ENCODE measurements around the gene CLTB.

The CLTB gene

DNA sequence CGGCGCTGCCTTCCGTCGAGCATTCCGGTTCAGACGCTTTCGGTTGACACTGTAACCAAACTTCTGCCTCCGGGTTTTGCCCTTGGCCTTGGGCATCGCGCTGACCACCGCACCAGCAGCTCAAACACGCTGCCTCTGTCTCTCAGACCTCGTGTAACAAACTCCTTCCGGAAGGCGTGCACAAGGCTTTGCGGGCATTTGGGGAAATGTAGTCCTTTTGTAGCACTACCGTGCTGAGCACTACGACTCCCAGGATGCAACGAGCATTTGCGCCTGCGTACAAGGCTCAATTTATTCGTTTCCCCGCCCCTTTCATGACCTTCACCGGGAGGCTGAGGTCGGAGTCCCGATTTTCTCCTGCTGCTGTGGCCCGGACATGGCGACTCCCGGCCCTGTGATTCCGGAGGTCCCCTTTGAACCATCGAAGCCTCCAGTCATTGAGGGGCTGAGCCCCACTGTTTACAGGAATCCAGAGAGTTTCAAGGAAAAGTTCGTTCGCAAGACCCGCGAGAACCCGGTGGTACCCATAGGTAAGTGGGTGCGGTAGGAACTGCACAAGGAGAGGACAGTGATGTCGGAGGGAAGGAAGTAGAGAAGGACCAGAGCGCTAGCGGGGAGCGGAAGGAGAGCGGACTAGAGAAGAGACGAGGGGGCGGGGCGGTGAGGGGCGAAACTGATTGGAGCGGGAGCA lies 27.8 kb downstream of the CLTB start, which contains the start of the genes HIGD2A and NOP16:
Gene HIGD2A, plus strand, starts transcription at position 308 of the 691 bp plus-strand sequence. Its CDS starts 69 bp downstream, at position 377.
Gene NOP16, minus strand, starts transcription at position 155 of the 691 bp plus-strand sequence. Its CDS starts 59 bp downstream, at position 96.
- TF ChIP-seq, protein P1, sequence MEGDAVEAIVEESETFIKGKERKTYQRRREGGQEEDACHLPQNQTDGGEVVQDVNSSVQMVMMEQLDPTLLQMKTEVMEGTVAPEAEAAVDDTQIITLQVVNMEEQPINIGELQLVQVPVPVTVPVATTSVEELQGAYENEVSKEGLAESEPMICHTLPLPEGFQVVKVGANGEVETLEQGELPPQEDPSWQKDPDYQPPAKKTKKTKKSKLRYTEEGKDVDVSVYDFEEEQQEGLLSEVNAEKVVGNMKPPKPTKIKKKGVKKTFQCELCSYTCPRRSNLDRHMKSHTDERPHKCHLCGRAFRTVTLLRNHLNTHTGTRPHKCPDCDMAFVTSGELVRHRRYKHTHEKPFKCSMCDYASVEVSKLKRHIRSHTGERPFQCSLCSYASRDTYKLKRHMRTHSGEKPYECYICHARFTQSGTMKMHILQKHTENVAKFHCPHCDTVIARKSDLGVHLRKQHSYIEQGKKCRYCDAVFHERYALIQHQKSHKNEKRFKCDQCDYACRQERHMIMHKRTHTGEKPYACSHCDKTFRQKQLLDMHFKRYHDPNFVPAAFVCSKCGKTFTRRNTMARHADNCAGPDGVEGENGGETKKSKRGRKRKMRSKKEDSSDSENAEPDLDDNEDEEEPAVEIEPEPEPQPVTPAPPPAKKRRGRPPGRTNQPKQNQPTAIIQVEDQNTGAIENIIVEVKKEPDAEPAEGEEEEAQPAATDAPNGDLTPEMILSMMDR (IDR thresholded peaks at IDR 0.05; ENCODE audit: low read depth, low read length): no peak
- TF ChIP-seq MYC (IDR thresholded peaks at IDR 0.05; ENCODE audit: low read depth, low read length) (peak; percentile 100), POLR2A (IDR thresholded peaks at IDR 0.05; ENCODE audit: extremely low read depth, insufficient read length) (peak; percentile 83)
- TF ChIP-seq, protein P2, sequence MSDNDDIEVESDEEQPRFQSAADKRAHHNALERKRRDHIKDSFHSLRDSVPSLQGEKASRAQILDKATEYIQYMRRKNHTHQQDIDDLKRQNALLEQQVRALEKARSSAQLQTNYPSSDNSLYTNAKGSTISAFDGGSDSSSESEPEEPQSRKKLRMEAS (IDR thresholded peaks at IDR 0.05; ENCODE audit: low read depth, low read length): peak; percentile 100
- peak; percentile 99 for DNase-seq (ENCODE audit: low read depth)
- H3K4me3 ChIP-seq (ENCODE audit: low read depth, low read length): peak within 1 kb of the TSS; percentile 95

DNA sequence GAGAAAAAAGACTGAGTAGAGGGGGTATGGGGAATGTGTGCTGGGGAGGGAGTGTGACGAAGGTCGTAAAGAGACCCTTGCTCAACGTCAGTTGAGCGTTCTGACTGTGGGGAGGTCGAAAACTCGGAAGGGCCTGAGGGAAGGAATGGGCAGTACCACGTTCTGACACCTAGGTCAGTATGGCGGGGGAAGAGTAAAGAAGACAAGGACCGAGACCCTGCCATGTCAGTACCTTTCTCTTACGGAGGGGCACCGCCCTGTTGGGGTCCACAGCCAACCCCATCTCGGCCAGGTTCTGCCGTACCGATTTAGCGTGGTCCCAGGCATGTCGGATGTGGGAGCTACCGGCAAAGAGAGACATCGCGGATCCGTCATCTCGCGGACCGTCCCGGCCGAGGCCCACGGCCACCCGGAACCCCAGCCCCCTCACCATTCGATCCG lies 28.3 kb downstream of the CLTB start:
- peak; percentile 64 for DNase-seq (ENCODE audit: low read depth)
- TF ChIP-seq, protein P2 (IDR thresholded peaks at IDR 0.05; ENCODE audit: low read depth, low read length): no peak
- TF ChIP-seq MYC (IDR thresholded peaks at IDR 0.05; ENCODE audit: low read depth, low read length): peak; percentile 44; the same call in 1 of the 2 replicates
- TF ChIP-seq POLR2A (IDR thresholded peaks at IDR 0.05; ENCODE audit: extremely low read depth, insufficient read length): no peak
- TF ChIP-seq, protein P1 (IDR thresholded peaks at IDR 0.05; ENCODE audit: low read depth, low read length): no peak
- H3K4me3 ChIP-seq (ENCODE audit: low read depth, low read length): peak overlapping the region; percentile 95

DNA sequence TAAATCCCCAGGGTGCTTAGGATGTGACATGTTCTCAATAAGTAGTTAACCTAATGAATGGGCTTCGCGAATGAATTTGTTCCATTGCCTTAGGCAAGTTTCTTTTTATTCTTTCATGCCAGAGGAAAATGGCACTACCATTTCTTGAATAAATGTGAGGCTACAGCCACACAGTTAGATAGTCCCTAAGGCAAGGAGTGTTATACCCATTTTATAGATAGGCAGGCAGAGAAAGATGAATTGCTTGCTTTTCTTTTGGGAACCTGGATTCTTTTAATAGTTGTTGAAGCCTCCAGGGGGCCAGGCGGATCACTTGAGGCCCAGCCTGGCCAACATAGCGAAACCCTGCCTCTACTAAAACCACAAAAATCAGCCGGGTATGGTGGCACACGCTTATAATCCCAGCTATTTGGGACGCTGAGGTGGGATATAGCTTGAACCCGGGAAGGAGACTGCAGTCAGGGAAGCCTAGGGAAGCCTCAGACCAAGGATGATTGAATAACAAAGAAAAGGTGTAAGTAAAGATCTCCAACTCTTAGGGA lies 28.9 kb downstream of the CLTB start:
- no peak for DNase-seq (ENCODE audit: low read depth)
- H3K4me3 ChIP-seq (ENCODE audit: low read depth, low read length): peak overlapping the region; percentile 95
- TF ChIP-seq MYC (IDR thresholded peaks at IDR 0.05; ENCODE audit: low read depth, low read length): no peak
- no peak for TF ChIP-seq POLR2A (IDR thresholded peaks at IDR 0.05; ENCODE audit: extremely low read depth, insufficient read length)
- TF ChIP-seq, protein P2 (IDR thresholded peaks at IDR 0.05; ENCODE audit: low read depth, low read length): no peak
- TF ChIP-seq, protein P1 (IDR thresholded peaks at IDR 0.05; ENCODE audit: low read depth, low read length): no peak

DNA sequence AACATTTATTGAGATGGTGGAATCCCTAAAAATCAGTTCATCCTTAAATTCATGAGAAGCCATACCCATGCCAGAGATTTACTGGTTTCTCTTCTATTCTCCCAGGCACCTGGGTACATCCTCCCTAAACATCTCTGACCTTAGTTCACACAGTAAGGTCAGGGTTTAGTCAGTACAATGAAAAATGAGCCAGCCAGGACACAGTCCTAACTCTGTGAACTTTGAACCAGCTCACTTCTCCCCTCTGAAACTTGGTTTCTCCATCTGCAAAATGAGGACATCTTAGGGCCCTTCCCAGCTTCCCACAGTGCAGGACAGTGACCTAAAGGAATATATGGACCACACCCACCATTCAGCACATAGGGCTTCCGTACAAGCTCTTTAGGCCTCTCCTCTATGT lies 29.8 kb downstream of the CLTB start:
- no peak for DNase-seq (ENCODE audit: low read depth)
- H3K4me3 ChIP-seq (ENCODE audit: low read depth, low read length): peak overlapping the region; percentile 95
- TF ChIP-seq, protein P1 (IDR thresholded peaks at IDR 0.05; ENCODE audit: low read depth, low read length): no peak
- no peak for TF ChIP-seq MYC (IDR thresholded peaks at IDR 0.05; ENCODE audit: low read depth, low read length)
- no peak for TF ChIP-seq POLR2A (IDR thresholded peaks at IDR 0.05; ENCODE audit: extremely low read depth, insufficient read length)
- TF ChIP-seq, protein P2 (IDR thresholded peaks at IDR 0.05; ENCODE audit: low read depth, low read length): no peak

DNA sequence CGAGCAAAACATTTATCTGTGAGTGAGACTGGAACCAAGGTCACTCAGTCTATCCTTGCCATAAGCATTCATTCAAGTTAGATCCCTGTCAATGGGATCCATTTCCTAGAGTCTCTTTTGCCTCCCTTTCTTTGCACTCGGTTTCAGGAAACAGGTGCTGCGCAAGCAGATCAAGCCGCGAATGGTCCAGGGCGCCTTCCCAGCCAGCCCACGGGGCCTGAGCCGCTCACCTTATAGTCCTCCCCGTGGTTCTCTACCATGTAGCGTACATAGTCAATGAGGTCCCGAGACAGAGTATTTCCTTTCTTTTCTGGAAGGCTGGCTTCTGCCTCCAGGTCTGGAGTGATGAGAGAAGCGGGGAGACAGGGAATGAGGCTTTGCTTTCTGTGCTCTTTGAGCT lies 31.3 kb downstream of the CLTB start:
- TF ChIP-seq POLR2A (IDR thresholded peaks at IDR 0.05; ENCODE audit: extremely low read depth, insufficient read length): no peak
- TF ChIP-seq, protein P1 (IDR thresholded peaks at IDR 0.05; ENCODE audit: low read depth, low read length): no peak
- H3K4me3 ChIP-seq (ENCODE audit: low read depth, low read length): no peak overlapping the region
- DNase-seq (ENCODE audit: low read depth): no peak

Measured in NB4 (cell line).